CD4-positive, alpha-beta T cell treated with Interleukin-6 at 100 ng/mL for 8 hours (primary cell): Measurements from ENCODE around the gene NFIC.

Experiments
- DNase-seq: peaks from one replicate; pipeline ENCODE4 v3.0.0-alpha.2; 2020; ENCODE audit warnings: mixed read lengths, low spot score

The NFIC gene

GRCh38 chr19:3512562-3513228 is 146.3 kb downstream of the NFIC start:
- no peak for DNase-seq

- DNase-seq = no peak
Measured at GRCh38 chr19:3513229-3514140, 147.1 kb downstream of the NFIC start.

- DNase-seq = no peak
Measured at GRCh38 chr19:3514930-3515329, 148.5 kb downstream of the NFIC start.

- DNase-seq = no peak
Measured at GRCh38 chr19:3515891-3516422, 149.6 kb downstream of the NFIC start.

GRCh38 chr19:3516675-3517207 is 150.4 kb downstream of the NFIC start:
- peak; percentile 56 for DNase-seq

GRCh38 chr19:3517638-3518037 is 151.3 kb downstream of the NFIC start:
- no peak for DNase-seq

GRCh38 chr19:3518255-3518654 is 151.9 kb downstream of the NFIC start:
- no peak for DNase-seq

GRCh38 chr19:3518659-3519058 is 152.3 kb downstream of the NFIC start:
- no peak for DNase-seq
